ENCODE data around the gene MRPS35.

MRPS35 gene

GRCh38 chr12:27674989-27675388 is 35.6 kb upstream of the MRPS35 start:
- no peak overlapping the region for H3K4me3 ChIP-seq (ENCODE audit: insufficient read length, low read depth)
- H3K9ac ChIP-seq (ENCODE audit: insufficient read length, low read depth) = no peak overlapping the region
- TF ChIP-seq ZNF274 (IDR thresholded peaks at IDR 0.05; ENCODE audit: low read depth, low read length) = no peak
- TF ChIP-seq YY1 (IDR thresholded peaks at IDR 0.05; ENCODE audit: insufficient read depth, insufficient read length) = no peak
- no peak for TF ChIP-seq SUZ12 (IDR thresholded peaks at IDR 0.05; ENCODE audit: extremely low read depth, insufficient read depth, insufficient read length)
- no peaks in the 10 kb centered on the region for H3K27me3 ChIP-seq (ENCODE audit: insufficient read depth, insufficient read length)
- H3K4me1 ChIP-seq (ENCODE audit: insufficient read depth, insufficient read length) = no peaks in the 10 kb centered on the region
- H3K9me3 ChIP-seq (ENCODE audit: insufficient read depth, low read length) = no peaks in the 10 kb centered on the region
- DNase-seq (ENCODE audit: low read depth, low spot score) = no peak
- H3K36me3 ChIP-seq (ENCODE audit: insufficient read depth, insufficient read length, low read length) = peaks cover 67% of the 10 kb centered on the region

- Histone ChIP-seq H3K9ac (ENCODE audit: insufficient read length, low read depth) (no peak overlapping the region), H3K9me3 (ENCODE audit: insufficient read depth, low read length) (no peaks in the 10 kb centered on the region), H3K36me3 (ENCODE audit: insufficient read depth, insufficient read length, low read length) (peaks cover 79% of the 10 kb centered on the region), H3K4me1 (ENCODE audit: insufficient read depth, insufficient read length) (no peaks in the 10 kb centered on the region), H3K27me3 (ENCODE audit: insufficient read depth, insufficient read length) (no peaks in the 10 kb centered on the region), H3K4me3 (ENCODE audit: insufficient read length, low read depth) (no peak overlapping the region)
- DNase-seq (ENCODE audit: low read depth, low spot score) = no peak
- TF ChIP-seq YY1 (IDR thresholded peaks at IDR 0.05; ENCODE audit: insufficient read depth, insufficient read length) (no peak), ZNF274 (IDR thresholded peaks at IDR 0.05; ENCODE audit: low read depth, low read length) (no peak), SUZ12 (IDR thresholded peaks at IDR 0.05; ENCODE audit: extremely low read depth, insufficient read depth, insufficient read length) (no peak)
These were observed 30.0 kb upstream of the MRPS35 start for GRCh38 chr12:27680619-27681018.

GRCh38 chr12:27682534-27682933 is 28.1 kb upstream of the MRPS35 start:
- Histone ChIP-seq H3K9ac (ENCODE audit: insufficient read length, low read depth) (no peak overlapping the region), H3K4me3 (ENCODE audit: insufficient read length, low read depth) (no peak overlapping the region), H3K36me3 (ENCODE audit: insufficient read depth, insufficient read length, low read length) (peaks cover 81% of the 10 kb centered on the region), H3K27me3 (ENCODE audit: insufficient read depth, insufficient read length) (no peaks in the 10 kb centered on the region), H3K4me1 (ENCODE audit: insufficient read depth, insufficient read length) (no peaks in the 10 kb centered on the region), H3K9me3 (ENCODE audit: insufficient read depth, low read length) (no peaks in the 10 kb centered on the region)
- no peak for DNase-seq (ENCODE audit: low read depth, low spot score)
- TF ChIP-seq YY1 (IDR thresholded peaks at IDR 0.05; ENCODE audit: insufficient read depth, insufficient read length) (no peak), ZNF274 (IDR thresholded peaks at IDR 0.05; ENCODE audit: low read depth, low read length) (no peak)

- Histone ChIP-seq H3K4me3 (ENCODE audit: insufficient read length, low read depth) (no peak overlapping the region), H3K9ac (ENCODE audit: insufficient read length, low read depth) (no peak overlapping the region), H3K36me3 (ENCODE audit: insufficient read depth, insufficient read length, low read length) (peaks cover 89% of the 10 kb centered on the region), H3K9me3 (ENCODE audit: insufficient read depth, low read length) (no peaks in the 10 kb centered on the region), H3K27me3 (ENCODE audit: insufficient read depth, insufficient read length) (no peaks in the 10 kb centered on the region), H3K4me1 (ENCODE audit: insufficient read depth, insufficient read length) (no peaks in the 10 kb centered on the region)
- TF ChIP-seq ZNF274 (IDR thresholded peaks at IDR 0.05; ENCODE audit: low read depth, low read length) (no peak), SUZ12 (IDR thresholded peaks at IDR 0.05; ENCODE audit: extremely low read depth, insufficient read depth, insufficient read length) (no peak), YY1 (IDR thresholded peaks at IDR 0.05; ENCODE audit: insufficient read depth, insufficient read length) (no peak)
- no peak for DNase-seq (ENCODE audit: low read depth, low spot score)
These were observed 25.4 kb upstream of the MRPS35 start for GRCh38 chr12:27685274-27685673.

GRCh38 chr12:27686147-27686546 is 24.5 kb upstream of the MRPS35 start:
- no peak overlapping the region for H3K9ac ChIP-seq (ENCODE audit: insufficient read length, low read depth)
- peaks cover 89% of the 10 kb centered on the region for H3K36me3 ChIP-seq (ENCODE audit: insufficient read depth, insufficient read length, low read length)
- DNase-seq (ENCODE audit: low read depth, low spot score) = no peak
- no peaks in the 10 kb centered on the region for H3K27me3 ChIP-seq (ENCODE audit: insufficient read depth, insufficient read length)
- no peak overlapping the region for H3K4me3 ChIP-seq (ENCODE audit: insufficient read length, low read depth)
- H3K4me1 ChIP-seq (ENCODE audit: insufficient read depth, insufficient read length) = no peaks in the 10 kb centered on the region
- no peaks in the 10 kb centered on the region for H3K9me3 ChIP-seq (ENCODE audit: insufficient read depth, low read length)
- TF ChIP-seq SUZ12 (IDR thresholded peaks at IDR 0.05; ENCODE audit: extremely low read depth, insufficient read depth, insufficient read length) (no peak), YY1 (IDR thresholded peaks at IDR 0.05; ENCODE audit: insufficient read depth, insufficient read length) (no peak), ZNF274 (IDR thresholded peaks at IDR 0.05; ENCODE audit: low read depth, low read length) (no peak)

- TF ChIP-seq ZNF274 (IDR thresholded peaks at IDR 0.05; ENCODE audit: low read depth, low read length) (no peak), SUZ12 (IDR thresholded peaks at IDR 0.05; ENCODE audit: extremely low read depth, insufficient read depth, insufficient read length) (no peak), YY1 (IDR thresholded peaks at IDR 0.05; ENCODE audit: insufficient read depth, insufficient read length) (no peak)
- no peak overlapping the region for H3K4me3 ChIP-seq (ENCODE audit: insufficient read length, low read depth)
- H3K9ac ChIP-seq (ENCODE audit: insufficient read length, low read depth) = no peak overlapping the region
- H3K4me1 ChIP-seq (ENCODE audit: insufficient read depth, insufficient read length) = no peaks in the 10 kb centered on the region
- no peaks in the 10 kb centered on the region for H3K9me3 ChIP-seq (ENCODE audit: insufficient read depth, low read length)
- no peaks in the 10 kb centered on the region for H3K27me3 ChIP-seq (ENCODE audit: insufficient read depth, insufficient read length)
- no peak for DNase-seq (ENCODE audit: low read depth, low spot score)
- peaks cover 93% of the 10 kb centered on the region for H3K36me3 ChIP-seq (ENCODE audit: insufficient read depth, insufficient read length, low read length)
These were observed 22.0 kb upstream of the MRPS35 start for GRCh38 chr12:27688671-27689070.

- H3K27me3 ChIP-seq (ENCODE audit: insufficient read depth, insufficient read length) = no peaks in the 10 kb centered on the region
- peaks cover 91% of the 10 kb centered on the region for H3K36me3 ChIP-seq (ENCODE audit: insufficient read depth, insufficient read length, low read length)
- DNase-seq (ENCODE audit: low read depth, low spot score) = no peak
- no peaks in the 10 kb centered on the region for H3K4me1 ChIP-seq (ENCODE audit: insufficient read depth, insufficient read length)
- no peak overlapping the region for H3K9ac ChIP-seq (ENCODE audit: insufficient read length, low read depth)
- TF ChIP-seq SUZ12 (IDR thresholded peaks at IDR 0.05; ENCODE audit: extremely low read depth, insufficient read depth, insufficient read length) (no peak), YY1 (IDR thresholded peaks at IDR 0.05; ENCODE audit: insufficient read depth, insufficient read length) (no peak), ZNF274 (IDR thresholded peaks at IDR 0.05; ENCODE audit: low read depth, low read length) (no peak)
- H3K4me3 ChIP-seq (ENCODE audit: insufficient read length, low read depth) = no peak overlapping the region
- H3K9me3 ChIP-seq (ENCODE audit: insufficient read depth, low read length) = no peaks in the 10 kb centered on the region
These were observed 21.0 kb upstream of the MRPS35 start for GRCh38 chr12:27689558-27690180.
